HG02973 (cell line): ENCODE data around the gene SGMS1.
"Not testable (repeated sequence)": the region's sequence is repeated elsewhere in the genome, so short reads cannot be mapped to it uniquely, and the experiment has no call there.

Experiments used
- ATAC-seq: cut with Tn5 transposase; IDR thresholded peaks from one replicate; pipeline ENCODE4 v1.9.1; 2021; ENCODE audit warnings: moderate library complexity; ENCODE audit not compliant: unreplicated experiment

Gene SGMS1

DNA sequence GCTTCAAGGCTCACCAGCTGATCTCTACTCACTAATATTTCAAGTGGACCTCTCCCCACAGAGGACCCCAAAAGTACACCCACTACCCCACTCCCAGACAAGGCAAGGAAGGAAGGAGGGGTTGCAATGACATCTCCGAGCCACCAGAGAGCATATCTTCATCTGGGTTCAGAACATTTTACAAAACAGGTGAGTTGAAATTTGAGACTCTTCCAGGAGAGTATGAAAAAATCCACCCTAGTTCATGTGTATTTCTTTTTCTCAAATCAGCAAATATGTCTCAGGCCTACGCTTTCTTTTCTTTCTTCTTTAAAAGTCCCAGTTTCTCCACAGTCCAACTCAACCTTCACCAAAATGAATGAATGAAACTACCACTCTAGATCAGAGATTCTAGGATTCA, 61.9 kb downstream of the SGMS1 start:
- ATAC-seq: no peak

DNA sequence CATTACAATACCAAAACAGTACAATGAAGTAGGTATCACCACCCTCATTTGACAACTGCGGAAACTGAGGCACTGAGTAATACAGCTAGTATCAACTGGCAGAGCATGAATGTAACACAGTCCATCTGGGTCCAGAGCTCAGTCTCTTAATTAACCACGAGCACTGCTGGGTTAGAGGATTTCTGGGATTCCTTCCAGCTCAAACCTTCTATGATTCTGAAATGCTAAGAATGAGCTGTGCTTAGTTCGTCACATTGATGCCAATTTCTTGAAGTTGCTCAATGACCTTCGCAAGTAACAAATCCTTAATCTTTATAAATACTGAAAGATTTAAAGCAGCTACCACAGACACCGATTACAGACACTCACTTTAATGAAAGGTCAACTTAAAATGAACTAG, 62.5 kb downstream of the SGMS1 start:
- no peak for ATAC-seq

DNA sequence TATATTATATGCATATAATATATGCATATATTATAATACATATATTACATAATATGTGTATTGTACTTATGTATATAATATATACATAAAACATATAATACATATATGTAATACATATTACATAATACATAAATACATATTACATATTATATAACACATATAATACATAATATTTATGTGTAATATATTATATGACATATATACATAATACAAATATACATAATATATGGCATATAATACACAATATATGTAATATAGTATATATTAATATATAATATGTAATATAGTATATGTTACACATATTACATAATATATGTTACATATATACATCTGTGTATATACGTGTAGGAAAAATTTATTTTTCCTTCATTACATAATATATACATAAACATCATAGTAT, 63.4 kb downstream of the SGMS1 start:
- no peak for ATAC-seq

DNA sequence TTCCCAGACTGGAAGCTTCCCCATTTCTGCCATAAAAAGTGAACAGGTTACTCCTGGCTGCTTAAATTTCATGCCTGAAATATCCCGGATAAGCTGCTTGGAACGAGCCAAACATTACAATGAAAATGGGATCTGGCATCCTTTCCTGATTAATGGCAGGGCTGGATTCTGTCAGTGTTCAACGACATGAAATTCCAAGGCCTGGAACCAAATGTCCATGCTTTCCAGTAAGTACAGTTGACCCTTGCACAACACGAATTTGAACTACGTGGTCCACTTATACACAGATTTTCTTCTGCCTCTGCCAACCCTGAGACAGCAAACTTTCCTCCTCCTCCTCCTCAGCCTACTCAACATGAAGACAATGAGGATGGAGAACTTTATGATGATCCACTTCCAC, 65.4 kb downstream of the SGMS1 start:
- no peak for ATAC-seq

DNA sequence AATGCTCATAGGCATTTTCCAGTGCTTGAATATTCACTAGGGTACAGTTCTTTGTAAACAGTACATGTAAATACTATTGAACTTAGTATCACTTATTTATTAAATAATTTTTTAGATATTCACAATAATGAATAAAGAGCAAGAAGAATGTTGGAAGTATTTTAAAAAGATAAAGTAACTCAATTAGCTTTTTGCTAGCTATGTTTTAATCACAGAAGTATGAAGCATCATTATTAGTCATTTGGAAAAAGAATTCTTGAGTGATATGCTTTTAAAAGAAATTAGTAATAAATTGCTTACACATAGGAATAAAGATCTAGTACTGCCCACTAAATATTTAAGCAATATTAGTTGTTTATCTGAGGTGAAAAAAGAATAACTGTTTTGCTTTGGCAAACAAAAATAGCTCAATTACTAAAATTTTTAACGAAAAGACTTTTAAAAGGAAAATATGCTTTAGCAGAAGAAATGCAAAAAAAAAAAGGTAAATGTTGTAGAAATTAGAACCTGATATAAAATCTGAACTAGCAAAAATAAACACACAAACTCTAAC, 66.5 kb downstream of the SGMS1 start:
- ATAC-seq: no peak

DNA sequence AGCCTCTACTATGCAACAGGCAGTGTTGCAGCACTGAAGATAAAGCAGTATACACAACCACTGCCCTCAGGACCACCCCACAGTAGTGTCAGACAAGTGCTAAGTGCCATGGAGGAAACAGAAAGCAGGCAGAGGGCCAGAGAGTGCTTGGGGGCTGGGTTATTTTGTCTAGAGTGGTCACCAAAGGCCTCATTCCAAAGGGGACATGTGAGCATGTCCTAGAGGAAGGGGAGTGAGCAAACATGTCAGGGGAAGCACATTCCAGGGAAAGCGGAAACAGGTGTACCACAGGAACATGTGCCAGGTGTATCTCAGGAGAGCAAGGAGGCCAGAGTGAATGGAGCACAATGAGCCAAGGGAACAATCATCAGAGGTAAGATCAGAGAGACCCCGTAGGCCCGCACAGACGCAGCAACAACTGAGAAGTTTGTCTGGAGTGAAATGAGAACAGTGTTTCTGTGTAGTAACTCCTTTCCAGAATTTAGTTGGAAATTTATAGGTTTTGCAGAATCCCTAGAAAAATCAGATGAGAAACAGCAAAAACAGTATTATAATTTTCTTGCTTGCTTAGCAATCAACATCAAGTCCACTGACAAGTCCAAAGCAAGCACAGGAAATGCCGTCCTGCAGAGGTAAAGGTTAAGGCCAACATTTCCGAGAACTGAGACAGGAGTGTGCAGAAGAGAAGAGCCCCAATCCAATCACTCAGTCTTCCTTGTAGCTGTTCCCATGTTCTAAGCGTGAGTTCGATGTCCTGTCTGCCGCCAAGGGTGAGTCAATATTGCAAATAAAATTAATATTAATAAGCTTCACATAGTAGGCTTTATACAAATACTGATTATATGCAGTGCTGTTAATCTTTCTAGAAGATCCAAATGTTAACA, 67.3 kb downstream of the SGMS1 start:
- ATAC-seq: no peak

DNA sequence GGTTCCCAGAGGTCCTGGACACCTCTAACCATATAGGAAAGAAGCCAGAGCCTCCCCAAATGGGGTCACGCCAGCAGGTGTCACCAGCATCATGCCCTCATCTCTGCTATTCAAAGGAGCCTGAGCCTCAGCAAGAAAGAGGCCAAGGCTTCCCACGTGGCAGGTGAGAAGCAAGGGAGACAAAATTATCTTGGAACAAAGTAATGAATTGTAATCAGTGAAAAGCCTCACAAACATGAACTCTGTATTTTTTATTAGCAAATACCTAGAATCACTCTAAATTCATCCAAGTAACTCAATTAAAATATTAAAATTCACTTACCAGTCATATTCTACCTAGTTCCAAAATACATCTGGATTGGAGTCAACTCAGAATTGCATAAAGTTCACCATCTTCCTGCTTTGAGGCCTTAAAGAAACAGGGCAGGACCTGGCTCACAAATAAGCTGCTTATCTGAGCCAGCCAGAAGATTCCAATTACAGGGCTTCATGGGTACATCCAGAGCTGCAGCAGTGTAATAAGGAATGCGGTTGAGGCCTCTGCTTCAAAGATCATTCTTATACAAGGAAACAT, 68.7 kb downstream of the SGMS1 start:
- no peak for ATAC-seq

DNA sequence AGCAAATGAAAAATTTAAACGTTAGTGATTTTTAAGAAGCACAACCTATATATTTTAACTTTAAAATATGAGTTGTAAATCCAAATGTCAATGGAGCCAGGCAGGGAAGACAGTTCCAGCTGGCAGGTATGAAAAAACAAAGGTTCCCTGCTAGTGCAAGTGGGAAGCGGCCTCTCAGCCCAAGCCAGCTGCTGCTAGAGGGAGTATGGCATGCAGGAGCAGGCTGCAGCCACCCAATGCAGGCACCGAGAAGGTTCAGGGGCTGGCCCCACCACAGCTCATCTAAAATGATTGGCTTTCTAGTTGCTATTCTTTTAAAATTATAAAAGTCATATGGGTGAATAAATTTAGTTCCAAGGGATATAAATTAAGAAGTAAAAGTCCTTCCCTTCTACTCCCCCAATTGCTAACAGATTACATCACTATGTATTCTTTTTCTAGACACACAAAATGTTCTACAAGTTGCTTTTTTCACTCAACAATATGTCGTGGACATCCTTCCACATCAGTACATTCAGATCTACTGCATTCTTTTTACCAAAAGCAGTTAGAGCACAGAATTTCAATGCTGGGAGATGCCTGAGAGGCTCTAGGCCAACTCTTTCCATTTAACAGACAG, 69.3 kb downstream of the SGMS1 start:
- no peak for ATAC-seq

DNA sequence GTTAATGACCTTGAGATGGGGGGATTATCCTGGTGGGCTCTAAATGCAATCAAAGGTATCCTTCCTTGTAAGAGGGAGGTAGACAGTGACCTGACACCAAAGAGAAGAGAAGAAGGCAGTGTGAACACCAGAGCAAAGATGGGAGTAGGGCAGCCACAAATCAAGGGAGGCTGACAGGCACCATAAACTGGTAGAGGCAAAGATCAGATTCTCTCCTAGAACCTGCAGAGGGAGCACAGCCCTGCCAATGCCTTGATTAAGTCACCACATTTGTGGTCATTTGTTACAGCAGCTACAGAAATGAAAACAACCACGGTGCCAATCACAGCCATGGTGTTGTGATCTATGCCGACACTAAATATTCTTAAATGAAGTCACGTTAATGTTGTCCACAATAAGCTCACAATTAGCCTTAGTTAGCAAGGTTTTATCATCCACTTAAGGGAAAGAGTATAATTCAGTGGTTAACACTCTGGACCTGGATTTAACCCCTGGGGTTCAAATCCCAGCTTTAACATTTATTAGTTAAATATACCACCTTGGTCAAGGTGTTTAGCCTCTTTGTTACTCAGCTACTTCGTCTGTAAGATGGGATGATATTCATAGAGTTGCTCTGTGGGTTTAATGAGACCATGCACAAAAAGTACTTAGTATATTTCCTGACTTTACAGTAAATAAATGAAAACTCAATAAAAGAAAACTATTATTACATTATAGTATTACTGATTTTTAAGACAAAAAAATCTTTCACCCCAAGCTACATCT, 70.8 kb downstream of the SGMS1 start:
- peak; percentile 53 for ATAC-seq

DNA sequence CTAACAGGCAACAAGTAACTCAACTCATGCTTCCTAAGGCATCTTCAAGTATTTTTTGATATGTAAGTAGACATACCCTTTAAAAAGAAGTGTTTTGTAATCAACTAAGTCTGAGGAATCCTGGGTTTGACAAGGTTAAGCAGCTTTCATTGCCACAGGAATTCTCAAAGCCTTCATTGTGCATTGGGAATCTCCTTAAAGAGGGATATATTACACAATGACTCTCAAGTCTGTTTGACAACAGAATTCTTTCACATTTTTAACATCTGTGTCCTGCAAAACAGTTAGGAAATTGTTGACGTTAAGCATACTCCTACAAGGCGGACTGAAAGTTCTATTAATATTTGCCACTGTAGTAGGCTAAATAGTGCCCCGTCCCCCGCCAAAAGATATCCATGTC, 71.4 kb downstream of the SGMS1 start:
- no peak for ATAC-seq

DNA sequence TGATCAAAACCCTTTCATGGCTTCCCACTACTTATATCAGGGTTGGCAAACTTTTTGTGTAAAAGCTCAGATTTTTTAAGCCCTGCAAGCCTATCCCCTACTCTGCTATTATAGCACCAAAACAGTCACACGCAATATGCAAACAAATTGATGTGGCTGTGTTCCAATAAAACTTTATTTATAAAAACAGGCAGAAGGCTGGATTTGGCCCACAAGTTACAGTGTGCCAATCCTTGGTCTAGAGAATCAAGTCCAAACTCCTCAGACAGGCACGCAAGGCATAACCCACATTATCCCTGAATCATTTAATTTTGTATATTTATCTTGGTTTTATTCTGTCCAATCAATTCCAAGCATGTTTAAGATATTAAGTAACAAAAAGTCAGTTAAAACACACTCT, 71.9 kb downstream of the SGMS1 start:
- ATAC-seq: no peak

DNA sequence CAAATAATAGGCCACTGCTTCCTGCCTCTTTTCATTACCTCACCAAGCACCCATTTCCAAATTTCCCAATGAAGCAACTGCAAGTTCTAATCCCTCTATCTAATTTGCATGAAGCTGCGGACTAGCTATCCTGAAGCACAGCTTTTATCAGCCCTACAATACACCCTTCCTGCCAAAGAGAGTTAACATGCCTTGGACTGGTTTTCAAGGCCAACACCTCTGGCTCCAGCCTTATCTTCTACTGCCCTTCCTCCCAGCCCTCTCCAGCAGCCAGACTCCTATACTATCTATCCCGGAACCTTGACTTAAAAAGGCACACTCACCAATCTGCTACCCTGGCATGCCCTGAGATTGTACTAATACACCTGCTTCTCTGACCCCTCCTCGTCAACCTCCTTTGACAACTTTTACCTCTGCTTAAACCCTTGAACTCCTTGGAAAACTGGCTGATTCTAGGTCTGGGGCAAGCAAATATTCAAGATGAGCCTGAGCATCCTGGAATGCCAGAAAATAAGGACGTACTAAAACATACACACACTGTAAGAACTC, 73.4 kb downstream of the SGMS1 start:
- no peak for ATAC-seq

DNA sequence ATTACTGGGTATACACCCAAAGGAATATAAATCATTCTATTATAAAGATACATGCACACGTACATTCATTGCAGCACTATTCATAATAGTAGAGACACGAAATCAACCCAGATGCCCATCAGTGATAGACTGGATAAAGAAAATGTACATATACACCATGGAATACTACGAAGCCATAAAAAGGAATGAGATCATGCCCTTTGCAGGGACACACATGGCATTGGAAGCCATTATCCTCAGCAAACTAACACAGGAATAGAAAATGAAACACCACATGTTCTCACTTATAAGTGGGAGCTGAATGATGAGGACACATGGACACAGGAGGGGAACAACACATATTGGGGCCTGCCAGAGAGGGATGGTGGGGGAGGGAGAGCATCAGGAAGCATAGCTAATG, 74.6 kb downstream of the SGMS1 start:
- not testable (repeated sequence) for ATAC-seq

DNA sequence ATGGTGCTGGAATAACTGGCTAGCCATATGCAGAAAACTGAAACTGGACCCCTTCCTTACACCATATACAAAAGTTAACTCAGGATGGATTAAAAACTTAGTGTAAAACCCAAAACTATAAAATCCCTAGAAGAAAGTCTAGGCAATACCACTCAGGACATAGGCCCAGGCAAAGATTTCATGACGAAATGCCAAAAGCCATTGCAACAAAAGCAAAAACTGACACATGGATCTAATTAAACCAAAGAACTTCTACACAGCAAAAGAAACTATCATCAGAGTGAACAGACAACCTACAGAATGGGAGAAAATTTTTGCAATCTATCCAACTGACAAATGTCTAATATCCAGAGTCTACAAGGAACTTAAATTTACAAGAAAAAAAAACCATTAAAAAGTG, 75.3 kb downstream of the SGMS1 start:
- ATAC-seq: not testable (repeated sequence)

DNA sequence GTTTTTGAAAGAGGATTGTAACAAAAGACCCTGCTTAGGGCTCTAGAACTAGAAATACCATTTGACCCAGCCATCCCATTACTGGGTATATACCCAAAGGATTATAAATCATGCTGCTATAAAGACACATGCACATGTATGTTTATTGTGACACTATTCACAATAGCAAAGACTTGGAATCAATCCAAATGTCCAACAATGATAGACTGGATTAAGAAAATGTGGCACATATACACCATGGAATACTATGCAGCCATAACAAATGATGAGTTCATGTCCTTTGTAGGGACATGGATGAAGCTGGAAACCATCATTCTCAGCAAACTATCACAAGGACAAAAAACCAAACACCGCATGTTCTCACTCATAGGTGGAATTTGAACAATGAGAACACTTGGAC, 77.5 kb downstream of the SGMS1 start:
- ATAC-seq: not testable (repeated sequence)

DNA sequence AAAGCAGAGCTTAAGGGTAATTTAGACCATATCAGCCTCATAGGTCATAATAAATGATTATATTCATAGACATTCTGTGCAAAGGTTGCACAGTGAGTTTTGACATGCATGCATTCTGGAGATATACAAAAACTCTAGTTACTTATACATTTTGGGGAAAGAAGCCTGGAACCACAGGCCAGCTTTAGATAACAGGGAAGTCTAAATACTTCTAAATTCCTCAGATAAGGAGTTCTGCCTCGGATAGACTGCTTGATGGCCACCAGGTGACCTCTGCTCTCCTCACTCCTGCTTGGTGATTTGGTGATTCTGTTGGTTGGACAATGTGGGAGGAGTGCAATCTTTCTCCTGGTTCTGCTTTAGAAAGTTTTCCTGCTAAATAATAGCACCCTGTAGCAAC, 77.9 kb downstream of the SGMS1 start:
- no peak for ATAC-seq

DNA sequence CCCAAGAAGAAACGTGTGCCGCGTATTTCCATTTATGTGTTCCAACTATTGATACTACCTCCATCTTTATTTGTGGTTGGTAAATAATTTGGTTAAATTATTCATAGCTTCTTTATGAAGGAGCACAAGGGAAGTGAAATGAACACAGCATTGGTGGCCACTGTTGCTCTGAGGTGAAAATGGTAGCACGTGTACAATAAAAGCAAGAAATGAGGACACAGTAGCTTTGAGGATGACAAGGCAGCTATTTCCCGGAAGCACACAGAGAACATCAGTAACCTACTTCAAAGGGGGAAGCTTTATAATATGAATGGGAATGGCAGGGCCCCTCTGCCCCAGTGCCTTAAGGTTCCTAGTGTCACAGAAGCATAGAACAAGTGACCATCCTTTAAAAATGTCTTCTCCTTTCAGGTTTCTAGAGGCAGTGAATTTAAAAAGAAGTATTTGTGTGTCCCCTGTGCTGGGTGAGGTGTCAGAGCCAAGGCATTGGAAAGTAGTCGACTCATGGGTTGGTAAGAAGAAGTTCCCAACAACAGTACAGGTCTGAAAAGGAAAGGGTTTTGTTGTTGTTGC, 78.8 kb downstream of the SGMS1 start:
- ATAC-seq: no peak

DNA sequence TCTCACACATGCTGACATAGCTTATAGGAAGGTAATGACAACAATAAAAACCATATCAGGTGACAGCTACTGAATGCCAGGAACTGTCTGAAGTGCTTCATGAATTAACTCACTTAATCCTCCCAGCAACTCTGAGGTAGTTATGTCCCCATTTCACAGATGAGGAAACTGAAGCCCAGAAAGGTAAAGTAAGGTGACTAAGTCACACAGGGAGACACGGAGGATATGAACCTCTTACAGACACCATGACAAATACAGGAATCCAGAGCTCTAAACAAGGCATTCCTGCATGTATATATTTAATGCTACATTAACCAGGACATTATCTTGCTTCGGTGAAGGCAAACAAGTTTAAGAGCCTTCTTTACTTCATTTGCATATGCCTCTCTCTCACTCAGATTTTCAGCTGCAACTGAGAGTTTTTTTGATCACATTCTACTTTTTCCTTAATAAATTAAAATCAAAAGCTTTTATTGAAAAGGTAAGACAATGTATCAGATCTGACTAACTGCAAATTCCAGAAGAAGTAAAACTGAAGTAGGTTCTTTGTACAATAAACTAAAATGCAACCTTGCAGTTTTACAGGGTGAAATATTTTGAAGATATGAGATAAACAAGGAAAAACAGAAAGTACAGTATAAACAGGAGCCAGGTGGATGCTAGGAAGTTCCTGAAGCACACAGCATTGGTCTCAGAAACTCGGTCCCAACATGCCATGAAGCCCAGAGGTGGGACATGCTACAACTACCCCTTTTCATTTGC, 79.5 kb downstream of the SGMS1 start:
- ATAC-seq: no peak

DNA sequence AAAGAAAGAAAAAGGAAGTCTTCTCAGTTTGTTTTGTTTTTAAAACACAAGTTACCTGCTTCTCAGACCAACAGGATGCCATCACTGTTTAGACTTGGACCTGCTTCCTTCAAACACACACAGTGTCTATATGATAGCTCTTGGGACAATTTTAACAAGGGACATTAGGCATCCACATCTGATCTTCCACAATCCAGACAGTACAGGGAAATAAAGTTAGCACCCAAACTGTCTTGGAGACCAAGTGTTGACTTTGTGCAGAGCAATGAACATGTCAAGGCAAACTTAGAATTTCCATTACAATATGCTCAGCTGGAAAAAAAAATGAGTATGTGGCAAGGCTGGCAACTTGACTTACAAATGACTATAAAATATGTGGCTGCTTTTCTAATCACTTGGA, 80.9 kb downstream of the SGMS1 start:
- no peak for ATAC-seq

DNA sequence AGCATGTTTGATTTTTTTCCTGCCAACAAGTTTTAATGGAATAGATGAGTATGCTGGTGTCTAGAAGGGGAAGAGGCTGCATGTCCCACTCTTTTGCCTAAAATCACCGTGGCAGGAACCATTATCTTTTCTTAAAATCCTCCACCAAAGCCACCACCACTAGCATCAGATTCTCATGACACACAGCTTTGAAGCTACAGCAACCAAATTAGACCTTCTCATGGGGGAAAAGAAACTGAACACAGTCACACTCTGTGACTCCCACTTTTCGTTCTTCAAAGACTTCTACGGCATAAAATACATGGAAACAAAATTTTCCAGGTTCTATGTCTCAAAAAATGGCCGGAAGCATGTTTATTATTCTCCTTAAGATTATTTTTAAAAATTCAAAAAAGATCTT, 81.8 kb downstream of the SGMS1 start:
- no peak for ATAC-seq
